K562 (cell line): ENCODE measurements around the gene TMC2. TPM values are rescaled to one million over a fixed set of nuclear protein-coding genes. Genes with fewer than 3 reads are reported as not detected.

Experiments used
- ATAC-seq: fragments of 200-7000 bp; cut with Tn5 transposase; 3 replicates; pipeline ENCODE4 v1.9.1; 2020; ENCODE audit warnings: moderate library complexity
- BruUV-seq: library from RNA; stranded (reverse); fragments of 400-500 nt; replicated peaks from 2 replicates; lab custom pipeline; 2021; lab: Mats Ljungman, UMichigan
- CTCF ChIA-PET: fragments of 300-600 bp; formaldehyde crosslinking; extraction: SDS; loops from one replicate; lab custom pipeline; 2021; ENCODE audit warnings: low intra/inter-chr PET ratio; lab: Yijun Ruan, JAX
- POLR2A ChIA-PET: fragments of 300-600, 350-650 bp; sonication (Branson Sonifier 250); formaldehyde crosslinking; extraction: SDS; loops from one replicate; lab custom pipeline; 2021; ENCODE audit warnings: antibody characterized with exemption, inconsistent platforms; lab: Yijun Ruan, JAX
- DNase-seq, 4 experiments: peaks; one replicate each; pipeline versions ENCODE4 v3.0.0 to v3.0.0-alpha.2; 2011 to 2018; ENCODE audit warnings: low spot score in 3 of 4, mixed read lengths in 3 of 4; ENCODE audit errors: extremely low read depth in 1 of 4
- FAIRE-seq: peaks from 2 replicates; lab custom pipeline; 2011; peaks lifted over from hg19 to GRCh38; lab: Jason Lieb, UNC
- H2AFZ ChIP-seq: 2 replicates; pipeline ENCODE4 v1.6.0; 2011; ENCODE audit warnings: low read depth, low read length, control low read depth, inconsistent platforms
- H3K27ac ChIP-seq: fragments of 200-600 bp; 3 replicates; pipeline ENCODE4 v1.8.0; 2011; ENCODE audit warnings: low read depth, mild to moderate bottlenecking, control low read depth, inconsistent platforms, low read length, moderate library complexity, mixed read lengths; ENCODE audit errors: extremely low read depth
- H3K27me3 ChIP-seq, 2 experiments: fragments of 300-600 bp in 1 of 2; 2 replicates in 1 of 2; 3 replicates in 1 of 2; pipeline versions ENCODE4 v1.6.0 to v1.8.0; 2011; ENCODE audit warnings: inconsistent platforms in 2 of 2, low read length in 2 of 2, mild to moderate bottlenecking in 1 of 2, mixed read lengths in 1 of 2, moderate library complexity in 1 of 2; ENCODE audit not compliant: control insufficient read depth in 2 of 2, insufficient read depth in 2 of 2
- H3K36me3 ChIP-seq: fragments of 300-600 bp; 3 replicates; pipeline ENCODE4 v1.8.0; 2011; ENCODE audit warnings: mild to moderate bottlenecking, low read length, inconsistent platforms; ENCODE audit not compliant: control insufficient read depth, insufficient read depth
- H3K4me1 ChIP-seq, 2 experiments: fragments of 200-600 bp in 1 of 2; replicated peaks in 1 of 2; 2 replicates in 1 of 2; 3 replicates in 1 of 2; pipeline versions ENCODE4 v1.5.1 to v1.8.0; 2011; ENCODE audit warnings: inconsistent platforms in 2 of 2, low read length in 2 of 2, mild to moderate bottlenecking in 1 of 2, mixed read lengths in 1 of 2, moderate library complexity in 1 of 2; ENCODE audit not compliant: control insufficient read depth in 2 of 2, insufficient read depth in 2 of 2
- H3K4me2 ChIP-seq: 2 replicates; pipeline ENCODE4 v1.6.1; 2011; ENCODE audit warnings: low read length, control low read depth, inconsistent platforms, mixed read lengths; ENCODE audit not compliant: insufficient read depth
- H3K4me3 ChIP-seq: fragments of 200-600 bp; sonication (generic), shearing (Covaris generic); 2 replicates; pipeline ENCODE4 v1.5.1; 2016; ENCODE audit warnings: control low read depth, inconsistent platforms
- H3K79me2 ChIP-seq: fragments of 200-600 bp; 3 replicates; pipeline ENCODE4 v1.8.0; 2011; ENCODE audit warnings: low read length, inconsistent platforms; ENCODE audit not compliant: control insufficient read depth, insufficient read depth
- H3K9ac ChIP-seq, 2 experiments: 2 replicates each; pipeline versions ENCODE4 v1.6.0 to v1.6.1; 2011; ENCODE audit warnings: low read depth in 2 of 2, low read length in 2 of 2, control low read depth in 1 of 2, inconsistent platforms in 1 of 2, mild to moderate bottlenecking in 1 of 2, mixed read lengths in 1 of 2; ENCODE audit not compliant: insufficient read depth in 1 of 2
- H3K9me1 ChIP-seq: one replicate; pipeline ENCODE4 v1.6.0; 2011; ENCODE audit warnings: inconsistent platforms, mild to moderate bottlenecking, low read length, moderate library complexity; ENCODE audit not compliant: control insufficient read depth, insufficient read depth
- H3K9me3 ChIP-seq: replicated peaks from 2 replicates; pipeline ENCODE4 v1.5.1; 2011; ENCODE audit warnings: low read depth, low read length, inconsistent platforms; ENCODE audit not compliant: control insufficient read depth, insufficient read depth
- H4K20me1 ChIP-seq: replicated peaks from 2 replicates; pipeline ENCODE4 v1.6.1; 2011; ENCODE audit warnings: low read length, inconsistent platforms, mixed read lengths; ENCODE audit not compliant: control insufficient read depth, insufficient read depth
- DPF2 ChIP-seq: fragments of 450-650 bp; IDR thresholded peaks from 2 replicates; pipeline ENCODE4 v1.6.1; 2016
- EGR1 ChIP-seq: fragments of 450-650 bp; conservative IDR thresholded peaks from 2 replicates; pipeline ENCODE4 v1.6.1; 2017; ENCODE audit warnings: mild to moderate bottlenecking
- HMG20B ChIP-seq: fragments of 250-450 bp; sonication (Bioruptor Pico); IDR thresholded peaks from 2 replicates; pipeline ENCODE4 v1.5.0; 2021; ENCODE audit warnings: mild to moderate bottlenecking
- PHTF2 ChIP-seq: fragments of 250-450 bp; sonication (Bioruptor Pico); IDR thresholded peaks from 2 replicates; pipeline ENCODE4 v1.5.0; 2021; ENCODE audit warnings: mild to moderate bottlenecking
- SMAD4 ChIP-seq: fragments of 250-450 bp; sonication (Bioruptor Pico); conservative IDR thresholded peaks from 2 replicates; pipeline ENCODE4 v1.8.0; 2021; ENCODE audit warnings: inconsistent platforms, mild to moderate bottlenecking, moderate library complexity
- SRF ChIP-seq, 2 experiments: fragments of 250-450, 450-650 bp in 1 of 2; sonication (Bioruptor Pico) in 1 of 2; sonication (generic) in 1 of 2; formaldehyde crosslinking; IDR thresholded peaks; 2 replicates each; pipeline versions ENCODE4 v1.5.0 to v1.5.1; 2020 to 2022; ENCODE audit warnings: mild to moderate bottlenecking in 1 of 2, missing genetic modification reagents in 1 of 2
- THAP12 ChIP-seq: fragments of 250-450 bp; sonication (Bioruptor Pico); IDR thresholded peaks from 2 replicates; pipeline ENCODE4 v1.9.0; 2021; ENCODE audit warnings: mild to moderate bottlenecking, inconsistent platforms
- ZNF24 ChIP-seq: fragments of 450-650 bp; IDR thresholded peaks from 2 replicates; pipeline ENCODE4 v1.6.1; 2016
- ZNF395 ChIP-seq: fragments of 200-800 bp; sonication (Bioruptor generic); IDR thresholded peaks from 2 replicates; pipeline ENCODE4 v1.6.1; 2017; ENCODE audit warnings: missing genetic modification characterization, missing compliant biosample characterization
- ZNF655 ChIP-seq: fragments of 250-450 bp; sonication (Bioruptor Pico); IDR thresholded peaks from 2 replicates; pipeline ENCODE4 v1.5.0; 2021
- WGBS: fragments of 100-300 bp; shearing (Covaris generic); methylation state at CpG from one replicate; pipeline ENCODE4 v1.1.6; 2016; ENCODE audit warnings: low coverage, mixed read lengths; ENCODE audit not compliant: insufficient coverage; ENCODE audit errors: missing lambda C conversion rate; 5-methylcytosine and 5-hydroxymethylcytosine counted together
- in situ Hi-C: fragments of 300-500 bp; cut with MboI; formaldehyde crosslinking; loops from 4 replicates; pipeline ENCODE4 v1.15.0; 2018; ENCODE audit warnings: inconsistent platforms, mixed read lengths
- intact Hi-C: fragments of 100-400 bp; cut with micrococcal nuclease; formaldehyde crosslinking; loops from 2 replicates; pipeline ENCODE4 v1.14.2; 2022
- polyA plus RNA-seq, 8 experiments: library from polyadenylated mRNA; depleted of rRNA in 4 of 8; stranded (reverse) in 5 of 8; unstranded in 3 of 8; fragments of >200 nt; fragmentation: Nextera tagmentation in 2 of 8; fragmentation: Illumina TruSeq in 1 of 8; extraction: Ambion mirVana in 2 of 8; extraction: Trizol in 1 of 8; gene quantifications; 2 replicates each; pipeline versions ENCODE4 v1.2.1 to v1.2.3, GENCODE V29; 2011 to 2014; ENCODE audit warnings: inconsistent platforms in 1 of 8, missing spikeins in 1 of 8
- total RNA-seq, 7 experiments: library from RNA; depleted of rRNA in 6 of 7; stranded (reverse); fragments of >200 nt in 6 of 7; fragmentation: Illumina TruSeq in 2 of 7; extraction: Trizol in 2 of 7; gene quantifications; 2 replicates each; pipeline versions ENCODE4 v1.2.1 to v1.2.3, GENCODE V29; 2011 to 2021; ENCODE audit warnings: low replicate concordance in 1 of 7

TMC2 gene
- total and polyA plus RNA-seq, 9 of the 15 experiments (the other 6 are each of a cell fraction or from before 2014, with no cell fraction given), result not detected

- TF ChIP-seq ZNF655 (CRISPR knock-in tag) (no peak), ZNF395 (CRISPR knock-in tag) (no peak), EGR1 (peak; percentile 24; the same call in 1 of the 2 replicates), DPF2 (0 out of 2 replicates have a peak, but pooled peaks have one; percentile 21), SRF (CRISPR knock-in tag; IDR thresholded peaks at IDR 0.05) (no peak), SMAD4 (no peak)
Observed at GRCh38 chr20:2578475-2579192, 42.3 kb downstream of the TMC2 start (continued).

GRCh38 chr20:2585811-2586210 is 49.4 kb downstream of the TMC2 start:
- BruUV-seq, result no TSS peak
- DNase-seq (no peak), ATAC-seq (no peak), FAIRE-seq (no peak)
- CTCF ChIA-PET, result no interaction called here
- Histone ChIP-seq H2AFZ (no peak overlapping the region), H3K79me2 (no peaks in the 10 kb centered on the region), H3K9ac (no peak overlapping the region), H3K9me3 (no peaks in the 10 kb centered on the region), H3K4me2 (no peak overlapping the region), H3K4me3 (no peak overlapping the region), H3K4me1 (no peaks in the 10 kb centered on the region), H4K20me1 (no peaks in the 10 kb centered on the region), H3K9me1 (no peaks in the 10 kb centered on the region), H3K36me3 (no peaks in the 10 kb centered on the region), H3K27me3 (no peaks in the 10 kb centered on the region; a peak in 1 of 5 replicates), H3K27ac (no peak overlapping the region)
- in situ Hi-C loops (no loop called here), intact Hi-C loops (no loop called here)
- WGBS, result 0% methylated on average over 1 of the region's 1 CpG
- POLR2A ChIA-PET, result interaction anchor here (0.8 to 1.1 kb wide), 2 partner anchors 28 to 66 kb away, joined by 3 to 4 read pairs; no protein-coding TSS in a partner anchor
- TF ChIP-seq THAP12 (CRISPR knock-in tag), result no peak
- TF ChIP-seq ZNF24, result no peak
- no peak for TF ChIP-seq HMG20B
- TF ChIP-seq PHTF2, result no peak
